Breast epithelium (tissue), 3 donors: Measurements from ENCODE around the gene RPL19.

Experiments used
- POLR2A ChIP-seq: fragments of 450-650 bp; IDR thresholded peaks from one replicate; pipeline ENCODE4 v1.6.1; 2016; ENCODE audit warnings: antibody characterized with exemption, mild to moderate bottlenecking, moderate library complexity
- POLR2AphosphoS5 ChIP-seq, 3 donors: sonication (generic); formaldehyde crosslinking; IDR thresholded peaks; one replicate each; pipeline ENCODE4 v1.6.1; 2017; ENCODE audit warnings: antibody characterized with exemption in 3 of 3
- TF ChIP-seq, protein P1 (sequence below), 3 donors: fragments of 450-650 bp; IDR thresholded peaks; one replicate each; pipeline ENCODE4 v1.5.1; 2016 to 2017; ENCODE audit warnings: antibody characterized with exemption in 3 of 3, mild to moderate bottlenecking in 3 of 3, moderate library complexity in 3 of 3

DNA sequence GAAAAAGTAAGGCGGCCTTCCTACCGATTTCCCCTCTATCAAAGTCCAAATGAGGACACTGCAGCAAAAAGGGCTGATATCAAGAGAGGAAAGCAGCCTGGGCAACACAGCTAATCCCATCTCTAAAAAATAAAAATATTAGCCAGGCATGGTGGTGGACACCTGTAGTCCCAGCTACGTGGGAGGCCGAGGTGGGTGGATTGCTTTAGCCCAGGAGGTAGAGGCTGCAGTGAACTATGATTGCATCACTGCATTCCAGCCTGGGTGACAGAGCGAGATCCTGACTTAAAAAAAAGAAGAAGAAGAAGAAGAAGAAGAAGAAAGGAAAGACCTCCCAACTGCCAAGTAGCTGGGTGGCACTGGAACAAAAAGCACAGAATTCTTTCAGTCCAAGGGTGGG is 17.0 kb upstream of the RPL19 start:
- TF ChIP-seq, protein P1, sequence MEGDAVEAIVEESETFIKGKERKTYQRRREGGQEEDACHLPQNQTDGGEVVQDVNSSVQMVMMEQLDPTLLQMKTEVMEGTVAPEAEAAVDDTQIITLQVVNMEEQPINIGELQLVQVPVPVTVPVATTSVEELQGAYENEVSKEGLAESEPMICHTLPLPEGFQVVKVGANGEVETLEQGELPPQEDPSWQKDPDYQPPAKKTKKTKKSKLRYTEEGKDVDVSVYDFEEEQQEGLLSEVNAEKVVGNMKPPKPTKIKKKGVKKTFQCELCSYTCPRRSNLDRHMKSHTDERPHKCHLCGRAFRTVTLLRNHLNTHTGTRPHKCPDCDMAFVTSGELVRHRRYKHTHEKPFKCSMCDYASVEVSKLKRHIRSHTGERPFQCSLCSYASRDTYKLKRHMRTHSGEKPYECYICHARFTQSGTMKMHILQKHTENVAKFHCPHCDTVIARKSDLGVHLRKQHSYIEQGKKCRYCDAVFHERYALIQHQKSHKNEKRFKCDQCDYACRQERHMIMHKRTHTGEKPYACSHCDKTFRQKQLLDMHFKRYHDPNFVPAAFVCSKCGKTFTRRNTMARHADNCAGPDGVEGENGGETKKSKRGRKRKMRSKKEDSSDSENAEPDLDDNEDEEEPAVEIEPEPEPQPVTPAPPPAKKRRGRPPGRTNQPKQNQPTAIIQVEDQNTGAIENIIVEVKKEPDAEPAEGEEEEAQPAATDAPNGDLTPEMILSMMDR (IDR thresholded peaks at IDR 0.05), result no peak
- TF ChIP-seq POLR2AphosphoS5 (IDR thresholded peaks at IDR 0.05) (no peak), POLR2A (no peak)
